Activated CD4-positive, alpha-beta T cell treated with anti-CD3 and anti-CD28 coated beads for 36 hours (primary cell): ENCODE measurements around the gene PRAC1. TPM values are rescaled to one million over a fixed set of nuclear protein-coding genes. Genes with fewer than 3 reads are reported as not detected.

ENCODE experiments used
- ATAC-seq: fragments of 200-7000 bp; cut with Tn5 transposase; one replicate; pipeline ENCODE4 v1.10.0; 2021; ENCODE audit warnings: mild to moderate bottlenecking, moderate library complexity
- CTCF ChIA-PET: fragments of 350-600 bp; sonication (Branson Sonifier 250); formaldehyde crosslinking; loops from one replicate; lab custom pipeline; 2021; ENCODE audit warnings: antibody characterized with exemption; lab: Charles Lee
- POLR2A ChIA-PET: fragments of 350-600 bp; sonication (Branson Sonifier 250); formaldehyde crosslinking; loops from one replicate; lab custom pipeline; 2021; ENCODE audit warnings: antibody characterized with exemption, inconsistent platforms; lab: Charles Lee
- DNase-seq: peaks from one replicate; pipeline ENCODE4 v3.0.0-alpha.2; 2020
- H3K27ac Mint-ChIP-seq: one replicate; pipeline ENCODE4 v1.8.0; 2021; ENCODE audit warnings: mixed read lengths
- H3K27me3 Mint-ChIP-seq: one replicate; pipeline ENCODE4 v1.8.0; 2021; ENCODE audit warnings: mixed read lengths
- H3K36me3 Mint-ChIP-seq: one replicate; pipeline ENCODE4 v1.8.0; 2021; ENCODE audit warnings: low read depth, mixed read lengths
- H3K4me1 Mint-ChIP-seq: one replicate; pipeline ENCODE4 v1.8.0; 2021; ENCODE audit warnings: mixed read lengths
- H3K4me3 Mint-ChIP-seq: one replicate; pipeline ENCODE4 v1.8.0; 2021; ENCODE audit warnings: mild to moderate bottlenecking, moderate library complexity, mixed read lengths
- H3K9me3 Mint-ChIP-seq: one replicate; pipeline ENCODE4 v1.8.0; 2021; ENCODE audit warnings: low read depth, mixed read lengths
- intact Hi-C, 2 experiments: fragments of 100-400 bp; cut with DNase I in 1 of 2; cut with micrococcal nuclease in 1 of 2; formaldehyde crosslinking; loops; one replicate each; pipeline versions ENCODE4 v1.14.2 to v1.15.1; 2022 to 2024; cut with DNase I, micrococcal nuclease
- total RNA-seq, 2 experiments: library from RNA; stranded (reverse); gene quantifications; one replicate each; pipeline ENCODE4 v1.2.3, GENCODE V29; 2021

PRAC1 gene
- total RNA-seq, 2 experiments from 2014 or later, result not detected

- no peaks in the 10 kb centered on the region for H3K36me3 Mint-ChIP-seq
- peaks cover 33% of the 10 kb centered on the region for H3K4me1 Mint-ChIP-seq
- no peak for DNase-seq
- no peak overlapping the region for H3K4me3 Mint-ChIP-seq
- no peak for ATAC-seq
- POLR2A ChIA-PET, result no interaction called here
- H3K27ac Mint-ChIP-seq, result no peak overlapping the region
- intact Hi-C loops, result loop anchor here (2.0 to 10.0 kb wide), 5 partner anchors 25 to 769 kb away; partner anchors contain the start of gene NGFR (in 1 of the 2)
- CTCF ChIA-PET, result interaction anchor here (0.6 to 3.7 kb wide), 23 partner anchors 10 to 177 kb away, joined by 3 to 45 read pairs (median 3); no protein-coding TSS in a partner anchor
- H3K27me3 Mint-ChIP-seq, result peaks cover 82% of the 10 kb centered on the region
- no peaks in the 10 kb centered on the region for H3K9me3 Mint-ChIP-seq
Observed at GRCh38 chr17:48725288-48726064, 3.2 kb upstream of the PRAC1 start.

GRCh38 chr17:48725004-48725287 lies 2.6 kb upstream of the PRAC1 start:
- DNase-seq (no peak), ATAC-seq (peak; percentile 28)
- Mint-ChIP-seq H3K27me3 (peaks cover 82% of the 10 kb centered on the region), H3K27ac (no peak overlapping the region), H3K4me3 (no peak overlapping the region), H3K36me3 (no peaks in the 10 kb centered on the region), H3K4me1 (peaks cover 35% of the 10 kb centered on the region), H3K9me3 (no peaks in the 10 kb centered on the region)
- intact Hi-C loops, result loop anchor here (2.0 to 10.0 kb wide), 5 partner anchors 26 to 770 kb away; partner anchors contain the start of gene NGFR (in 1 of the 2)
- ChIA-PET CTCF (interaction anchor here (0.6 to 3.7 kb wide), 22 partner anchors 10 to 178 kb away, joined by 3 to 45 read pairs (median 4); no protein-coding TSS in a partner anchor), POLR2A (no interaction called here)

GRCh38 chr17:48724251-48725003 lies 2.1 kb upstream of the PRAC1 start:
- CTCF ChIA-PET, result interaction anchor here (0.6 to 3.7 kb wide), 51 partner anchors 9 to 1907 kb away, joined by 3 to 45 read pairs (median 4); partner anchors contain the start of gene ATP5MC1
- ATAC-seq, result peak; percentile 78
- H3K9me3 Mint-ChIP-seq, result no peaks in the 10 kb centered on the region
- POLR2A ChIA-PET, result interaction anchor here (1.2 kb wide), 1 partner anchor 155 kb away, joined by 3 read pairs; no protein-coding TSS in a partner anchor
- H3K27me3 Mint-ChIP-seq, result peaks cover 81% of the 10 kb centered on the region
- peaks cover 32% of the 10 kb centered on the region for H3K4me1 Mint-ChIP-seq
- peak overlapping the region; percentile 55 for H3K27ac Mint-ChIP-seq
- intact Hi-C loops, result loop anchor here (1.0 to 10.0 kb wide), 9 partner anchors 26 to 770 kb away; partner anchors contain the start of genes IGF2BP1 (in 2 of the 2), HOXB7 (in 1 of the 2) and NGFR (in 1 of the 2)
- peak overlapping the region; percentile 42 for H3K4me3 Mint-ChIP-seq
- DNase-seq, result peak; percentile 91
- H3K36me3 Mint-ChIP-seq, result no peaks in the 10 kb centered on the region

- peaks cover 34% of the 10 kb centered on the region for H3K4me1 Mint-ChIP-seq
- ChIA-PET CTCF (interaction anchor here (0.6 to 3.7 kb wide), 48 partner anchors 9 to 1908 kb away, joined by 3 to 45 read pairs (median 4); partner anchors contain the start of gene ATP5MC1), POLR2A (interaction anchor here (1.2 kb wide), 1 partner anchor 155 kb away, joined by 3 read pairs; no protein-coding TSS in a partner anchor)
- no peaks in the 10 kb centered on the region for H3K36me3 Mint-ChIP-seq
- peak overlapping the region; percentile 42 for H3K4me3 Mint-ChIP-seq
- no peak for ATAC-seq
- peaks cover 83% of the 10 kb centered on the region for H3K27me3 Mint-ChIP-seq
- no peaks in the 10 kb centered on the region for H3K9me3 Mint-ChIP-seq
- H3K27ac Mint-ChIP-seq, result no peak overlapping the region
- intact Hi-C loops, result loop anchor here (1.0 to 10.0 kb wide), 9 partner anchors 27 to 771 kb away; partner anchors contain the start of genes IGF2BP1 (in 2 of the 2), HOXB7 (in 1 of the 2) and NGFR (in 1 of the 2)
- peak; percentile 53 for DNase-seq
Observed at GRCh38 chr17:48723423-48724250, 1.3 kb upstream of the PRAC1 start.

- ChIA-PET POLR2A (interaction anchor here (1.2 kb wide), 1 partner anchor 156 kb away, joined by 3 read pairs; no protein-coding TSS in a partner anchor), CTCF (interaction anchor here (0.6 to 3.7 kb wide), 24 partner anchors 12 to 1128 kb away, joined by 3 to 45 read pairs (median 6); no protein-coding TSS in a partner anchor)
- H3K4me1 Mint-ChIP-seq, result peaks cover 35% of the 10 kb centered on the region
- H3K4me3 Mint-ChIP-seq, result peak within 1 kb of the TSS; percentile 42
- no peak within 1 kb of the TSS for H3K27ac Mint-ChIP-seq
- DNase-seq, result peak; percentile 22
- H3K9me3 Mint-ChIP-seq, result no peaks in the 10 kb centered on the region
- peaks cover 89% of the 10 kb centered on the region for H3K27me3 Mint-ChIP-seq
- intact Hi-C loops, result loop anchor here (5.0 to 10.0 kb wide), 4 partner anchors 51 to 772 kb away; partner anchors contain the start of genes IGF2BP1 (in 2 of the 2), HOXB7 (in 1 of the 2) and NGFR (in 1 of the 2)
- no peak for ATAC-seq
- H3K36me3 Mint-ChIP-seq, result no peaks in the 10 kb centered on the region
Observed at GRCh38 chr17:48722915-48723422, 651 bp upstream of the PRAC1 start, which contains the start of gene PRAC2. TSS of gene PRAC2 (plus strand) at chr17:48723185. CDS start at chr17:48724411, 1,226 bp downstream.

GRCh38 chr17:48721009-48721402 lies 1.3 kb downstream of the PRAC1 start:
- ChIA-PET POLR2A (no interaction called here), CTCF (interaction anchor here (0.6 to 1.9 kb wide), 5 partner anchors 11 to 158 kb away, joined by 3 to 5 read pairs (median 3); no protein-coding TSS in a partner anchor)
- H3K4me3 Mint-ChIP-seq, result no peak overlapping the region
- H3K9me3 Mint-ChIP-seq, result no peaks in the 10 kb centered on the region
- H3K36me3 Mint-ChIP-seq, result peaks cover 3% of the 10 kb centered on the region
- peaks cover 84% of the 10 kb centered on the region for H3K27me3 Mint-ChIP-seq
- no peak overlapping the region for H3K27ac Mint-ChIP-seq
- ATAC-seq, result no peak
- intact Hi-C loops, result loop anchor here (5.0 to 10.0 kb wide), 4 partner anchors 49 to 774 kb away; partner anchors contain the start of genes IGF2BP1 (in 2 of the 2), HOXB7 (in 1 of the 2) and NGFR (in 1 of the 2)
- DNase-seq, result no peak
- peaks cover 35% of the 10 kb centered on the region for H3K4me1 Mint-ChIP-seq

GRCh38 chr17:48720266-48721008 lies 1.9 kb downstream of the PRAC1 start:
- Mint-ChIP-seq H3K9me3 (no peaks in the 10 kb centered on the region), H3K4me1 (peaks cover 35% of the 10 kb centered on the region), H3K4me3 (peak overlapping the region; percentile 20), H3K27me3 (peaks cover 80% of the 10 kb centered on the region), H3K36me3 (peaks cover 3% of the 10 kb centered on the region), H3K27ac (no peak overlapping the region)
- intact Hi-C loops, result loop anchor here (5.0 to 10.0 kb wide), 4 partner anchors 48 to 774 kb away; partner anchors contain the start of genes IGF2BP1 (in 2 of the 2), HOXB7 (in 1 of the 2) and NGFR (in 1 of the 2)
- DNase-seq, result no peak
- POLR2A ChIA-PET, result no interaction called here
- no peak for ATAC-seq
- CTCF ChIA-PET, result interaction anchor here (0.6 to 1.9 kb wide), 5 partner anchors 11 to 286 kb away, joined by 3 to 6 read pairs (median 3); no protein-coding TSS in a partner anchor

GRCh38 chr17:48719642-48720265 lies 2.6 kb downstream of the PRAC1 start:
- DNase-seq (peak; percentile 27), ATAC-seq (no peak)
- Mint-ChIP-seq H3K36me3 (peaks cover 3% of the 10 kb centered on the region), H3K4me1 (peaks cover 31% of the 10 kb centered on the region), H3K27ac (no peak overlapping the region), H3K4me3 (no peak overlapping the region), H3K27me3 (peaks cover 75% of the 10 kb centered on the region), H3K9me3 (no peaks in the 10 kb centered on the region)
- intact Hi-C loops, result loop anchor here (5.0 to 10.0 kb wide), 4 partner anchors 47 to 775 kb away; partner anchors contain the start of genes IGF2BP1 (in 2 of the 2), HOXB7 (in 1 of the 2) and NGFR (in 1 of the 2)
- CTCF ChIA-PET, result interaction anchor here (0.6 to 1.9 kb wide), 6 partner anchors 12 to 287 kb away, joined by 3 to 6 read pairs (median 3); no protein-coding TSS in a partner anchor
- POLR2A ChIA-PET, result no interaction called here
